Urinary bladder (tissue), 4 donors: ENCODE data around the gene RNASEH1. TPM values are rescaled to one million over a fixed set of nuclear protein-coding genes. Genes with fewer than 3 reads are reported as not detected.

Source experiments
- DNase-seq: peaks from one replicate; pipeline ENCODE4 v3.0.0-alpha.2; 2015; ENCODE audit errors: extremely low spot score
- H3K27ac ChIP-seq: one replicate; pipeline ENCODE4 v1.5.1; 2013; ENCODE audit warnings: low read depth, mild to moderate bottlenecking, moderate library complexity
- H3K36me3 ChIP-seq: one replicate; pipeline ENCODE4 v1.6.1; 2013; ENCODE audit warnings: mild to moderate bottlenecking, moderate library complexity; ENCODE audit not compliant: insufficient read depth
- H3K4me1 ChIP-seq: one replicate; pipeline ENCODE4 v1.6.1; 2013; ENCODE audit warnings: mild to moderate bottlenecking, moderate library complexity; ENCODE audit not compliant: insufficient read depth
- H3K4me3 ChIP-seq: one replicate; pipeline ENCODE4 v1.5.1; 2013; ENCODE audit warnings: low read depth, low read length
- WGBS: extraction: QIAGEN DNeasy Blood & Tissue Kit; methylation state at CpG from one replicate; pipeline ENCODE4 v1.1.7; 2013; 5-methylcytosine and 5-hydroxymethylcytosine counted together
- polyA plus RNA-seq: library from polyadenylated mRNA; stranded (reverse); fragments of 200-250 nt; gene quantifications from one replicate; pipeline ENCODE4 v1.2.3, GENCODE V29; 2013
- total RNA-seq: library from RNA; depleted of rRNA; stranded (reverse); fragments of >200 nt; gene quantifications from one replicate; pipeline ENCODE4 v1.2.3, GENCODE V29; 2014
- donor health status: healthy with polysubstance abuse.
- donor health status: healthy.

The RNASEH1 gene
- total and polyA plus RNA-seq, 2 donors = 18.1 to 22.2 TPM

DNA sequence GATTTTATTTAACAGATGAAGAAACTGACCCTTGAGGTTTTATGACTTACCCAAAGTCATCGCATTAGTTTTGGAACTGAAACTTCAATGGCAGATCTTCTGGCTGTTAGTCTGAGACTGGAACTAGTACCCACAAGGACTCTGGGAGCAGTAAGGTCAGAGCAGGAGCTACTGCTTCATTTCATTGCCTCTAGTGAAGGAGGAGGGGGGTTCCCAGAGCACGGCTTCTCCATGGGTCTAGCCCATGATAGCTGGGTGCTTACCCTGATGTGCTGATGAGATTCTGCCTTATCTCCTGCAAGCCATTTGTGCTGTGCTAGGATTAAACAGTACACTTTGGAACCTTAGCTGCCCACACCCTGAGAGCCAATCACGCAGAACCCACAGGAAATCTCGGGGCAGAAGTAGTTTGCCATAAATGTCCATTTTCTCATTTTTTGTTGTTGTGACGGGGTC, 5.4 kb upstream of the RNASEH1 start:
- H3K36me3 ChIP-seq = no peaks in the 10 kb centered on the region
- H3K27ac ChIP-seq = no peak overlapping the region
- no peak for DNase-seq
- no peaks in the 10 kb centered on the region for H3K4me1 ChIP-seq
- WGBS = 92% methylated on average over 5 of the region's 5 CpGs
- H3K4me3 ChIP-seq = no peak overlapping the region

- WGBS = under 1% methylated on average over 40 of the region's 40 CpGs
- H3K36me3 ChIP-seq = no peaks in the 10 kb centered on the region
- peak overlapping the region; percentile 90 for H3K27ac ChIP-seq
Observed at GRCh38 chr2:3557639-3558204, 411 bp downstream of the RNASEH1 start.

GRCh38 chr2:3553946-3554345, 4.2 kb downstream of the RNASEH1 start:
- WGBS = 91% methylated on average over 10 of the region's 10 CpGs
- Histone ChIP-seq H3K4me3 (no peak overlapping the region), H3K36me3 (peaks cover 2% of the 10 kb centered on the region), H3K27ac (no peak overlapping the region), H3K4me1 (no peaks in the 10 kb centered on the region)
- no peak for DNase-seq

More at GRCh38 chr2:3557639-3558204, 411 bp downstream of the RNASEH1 start:
- no peaks in the 10 kb centered on the region for H3K4me1 ChIP-seq
- peak overlapping the region; percentile 93 for H3K4me3 ChIP-seq
- no peak for DNase-seq

DNA sequence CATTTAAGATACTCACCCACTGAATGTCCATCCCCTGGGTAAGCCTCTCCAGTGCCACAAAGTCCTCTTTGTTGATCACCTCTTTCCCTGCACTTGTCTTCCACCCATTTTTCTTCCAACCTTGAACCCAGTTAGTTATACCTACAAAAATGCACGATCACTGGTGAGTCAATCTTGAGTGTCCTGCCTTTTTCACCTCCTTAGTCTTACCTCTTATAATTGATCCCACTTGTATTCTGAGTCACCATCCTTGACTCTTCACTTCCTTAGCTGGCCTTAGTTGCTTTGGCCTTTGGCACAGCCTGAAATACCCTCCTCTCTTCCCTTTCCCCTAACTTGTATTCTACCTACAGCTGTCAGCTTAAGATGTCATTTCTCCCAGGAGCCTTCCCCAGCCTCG, 10.2 kb downstream of the RNASEH1 start:
- DNase-seq = no peak
- Histone ChIP-seq H3K36me3 (peaks cover 9% of the 10 kb centered on the region), H3K4me1 (no peaks in the 10 kb centered on the region), H3K4me3 (no peak overlapping the region), H3K27ac (no peak overlapping the region)
- WGBS = 97% methylated on average over 2 of the region's 2 CpGs

GRCh38 chr2:3545788-3546478, 12.2 kb downstream of the RNASEH1 start:
- DNase-seq = no peak
- no peaks in the 10 kb centered on the region for H3K4me1 ChIP-seq
- peaks cover 11% of the 10 kb centered on the region for H3K36me3 ChIP-seq
- no peak overlapping the region for H3K4me3 ChIP-seq
- H3K27ac ChIP-seq = no peak overlapping the region
- 83% methylated on average over 10 of the region's 10 CpGs for whole genome bisulfite sequencing

DNA sequence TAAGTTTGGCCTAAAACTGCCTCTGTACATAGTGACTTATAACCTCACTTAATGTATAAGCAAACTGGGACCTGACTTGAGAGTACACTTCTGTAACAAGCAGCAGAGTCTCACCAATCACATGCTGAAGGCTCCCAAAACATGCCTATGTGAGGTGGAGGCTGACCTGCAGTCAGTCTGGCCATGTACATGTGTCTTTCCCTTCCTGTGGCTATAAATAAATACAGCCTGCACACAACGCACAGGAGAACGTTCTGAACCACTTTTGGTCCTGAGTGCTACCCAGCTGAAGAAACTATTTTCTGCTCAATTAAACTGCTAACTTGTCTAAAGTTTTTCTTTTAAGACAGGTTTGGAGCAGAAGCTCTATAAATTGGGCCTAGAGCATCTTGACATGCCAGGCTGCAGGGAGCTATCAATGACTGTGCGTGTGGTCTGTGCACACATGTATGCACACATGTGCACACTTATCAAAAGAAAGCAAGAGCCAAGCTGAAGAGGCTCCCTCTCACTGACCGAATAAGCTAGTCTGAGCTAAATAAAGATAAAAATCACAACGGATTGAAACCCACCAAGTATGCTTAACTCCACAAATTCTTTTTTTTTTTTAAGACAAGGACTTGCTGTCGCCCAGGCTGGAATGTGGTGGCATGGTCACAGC, 15.0 kb downstream of the RNASEH1 start:
- no peaks in the 10 kb centered on the region for H3K4me1 ChIP-seq
- no peak for DNase-seq
- no peak overlapping the region for H3K27ac ChIP-seq
- WGBS = 74% methylated on average over 6 of the region's 6 CpGs
- H3K4me3 ChIP-seq = no peak overlapping the region
- H3K36me3 ChIP-seq = peaks cover 9% of the 10 kb centered on the region

DNA sequence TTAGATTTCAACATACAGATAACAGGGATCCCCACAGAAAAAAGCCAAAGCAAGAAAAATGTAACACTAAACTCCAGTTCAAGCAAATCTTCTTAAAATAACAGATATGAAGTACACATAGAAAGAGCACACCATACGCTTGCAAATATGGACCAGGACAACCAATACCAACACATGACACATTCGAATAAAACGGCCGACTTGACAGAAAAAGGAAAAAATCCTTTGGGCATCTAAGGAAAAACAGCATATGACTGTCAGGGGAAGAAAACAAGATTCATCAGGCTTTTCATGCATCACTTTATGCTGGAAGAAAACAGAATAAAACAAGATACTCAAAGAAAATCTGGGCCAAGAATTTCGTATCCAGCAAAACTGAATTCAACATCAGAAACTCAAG, 16.0 kb downstream of the RNASEH1 start:
- Histone ChIP-seq H3K4me1 (no peaks in the 10 kb centered on the region), H3K36me3 (peaks cover 9% of the 10 kb centered on the region), H3K27ac (no peak overlapping the region), H3K4me3 (no peak overlapping the region)
- 94% methylated on average over 5 of the region's 5 CpGs for WGBS
- no peak for DNase-seq

DNA sequence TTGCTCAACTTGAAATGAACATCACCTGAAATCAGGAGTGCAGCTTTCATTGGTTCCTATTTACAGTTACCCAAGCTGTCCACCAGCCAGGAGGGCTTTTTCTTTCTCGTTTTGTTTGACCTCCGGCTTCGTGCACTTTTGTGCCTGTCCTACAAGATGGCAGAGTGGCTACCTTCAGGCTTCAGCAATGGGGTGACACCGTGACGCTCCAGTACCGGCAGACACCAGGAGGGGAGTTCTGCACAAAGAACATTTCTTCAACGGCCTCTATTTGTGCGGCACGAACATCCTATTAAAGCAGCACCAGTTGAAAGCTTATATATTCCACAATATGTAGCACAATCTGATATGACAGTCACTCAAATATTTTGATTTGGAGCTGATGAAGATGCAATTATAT, 18.3 kb downstream of the RNASEH1 start:
- peaks cover 5% of the 10 kb centered on the region for H3K36me3 ChIP-seq
- no peaks in the 10 kb centered on the region for H3K4me1 ChIP-seq
- no peak overlapping the region for H3K4me3 ChIP-seq
- DNase-seq = no peak
- no peak overlapping the region for H3K27ac ChIP-seq
- WGBS = 87% methylated on average over 9 of the region's 9 CpGs

- Histone ChIP-seq H3K27ac (peak overlapping the region; percentile 97), H3K36me3 (no peaks in the 10 kb centered on the region), H3K4me3 (peak overlapping the region; percentile 29), H3K4me1 (no peaks in the 10 kb centered on the region)
- DNase-seq = no peak
- WGBS = 55% methylated on average over 16 of the region's 16 CpGs
Observed at GRCh38 chr2:3536682-3537632, 21.2 kb downstream of the RNASEH1 start.

DNA sequence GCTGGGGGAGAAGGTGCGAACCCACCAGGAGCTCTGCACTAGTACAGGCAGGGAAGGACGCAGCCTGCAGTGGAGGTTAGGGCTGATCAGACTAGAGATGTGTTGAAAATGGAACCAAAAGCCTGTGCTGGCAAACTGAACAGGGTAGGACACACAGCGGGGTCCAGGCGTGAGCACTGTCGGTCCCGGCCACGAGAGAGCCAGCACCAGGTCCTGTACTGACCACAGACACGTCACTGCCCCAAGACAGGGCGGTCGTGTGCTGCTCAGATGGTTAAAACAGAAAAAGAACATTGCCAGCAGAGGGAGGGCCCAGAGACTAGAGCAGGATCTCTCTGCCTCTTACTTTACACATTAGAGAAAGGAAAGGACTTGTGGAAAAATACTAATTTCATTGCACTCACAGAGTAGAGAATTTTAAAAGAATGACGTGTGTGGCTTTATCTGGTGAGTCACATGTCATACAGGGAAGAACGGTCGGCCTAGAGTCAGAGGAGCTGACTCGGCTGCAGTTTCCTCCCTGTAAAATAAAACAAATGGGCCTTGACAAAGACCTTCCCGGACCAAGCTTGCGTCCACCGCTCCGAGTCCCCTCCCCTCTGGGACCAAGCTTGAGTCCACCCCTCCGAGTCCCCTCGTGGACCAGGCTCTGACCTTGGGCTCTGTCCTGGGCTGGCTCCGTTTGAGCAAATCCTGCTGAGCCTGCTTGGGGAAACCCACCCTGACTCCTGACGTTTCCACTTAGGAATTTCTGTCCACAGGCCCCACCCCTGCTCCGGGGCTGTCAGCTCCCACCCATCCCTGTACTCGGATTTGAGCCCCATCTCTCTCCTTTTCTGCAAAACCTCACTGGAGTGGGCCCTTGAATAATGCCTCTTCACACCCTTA, 22.1 kb downstream of the RNASEH1 start:
- DNase-seq = no peak
- Histone ChIP-seq H3K36me3 (no peaks in the 10 kb centered on the region), H3K27ac (peak overlapping the region; percentile 97), H3K4me3 (peak overlapping the region; percentile 29), H3K4me1 (no peaks in the 10 kb centered on the region)
- 13% methylated on average over 24 of the region's 24 CpGs for WGBS

DNA sequence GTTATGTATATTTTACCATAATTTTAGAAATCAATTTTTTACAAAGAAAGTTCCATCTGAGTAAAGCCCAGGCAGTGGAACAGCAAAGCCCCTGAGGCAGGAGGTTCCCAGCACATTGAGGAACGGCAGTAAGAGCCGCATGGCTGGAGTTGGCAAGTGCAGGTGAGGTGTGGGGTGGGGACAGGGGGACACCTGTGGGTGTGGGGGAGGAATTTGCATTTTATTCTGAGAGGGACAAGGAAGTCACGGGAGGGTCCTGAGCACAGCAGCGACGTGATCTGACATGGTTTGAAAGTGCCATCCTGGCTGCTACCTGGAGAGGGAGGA, 22.7 kb downstream of the RNASEH1 start:
- no peaks in the 10 kb centered on the region for H3K4me1 ChIP-seq
- no peaks in the 10 kb centered on the region for H3K36me3 ChIP-seq
- H3K4me3 ChIP-seq = peak overlapping the region; percentile 29
- H3K27ac ChIP-seq = peak overlapping the region; percentile 97
- no peak for DNase-seq
- WGBS = 55% methylated on average over 5 of the region's 5 CpGs

DNA sequence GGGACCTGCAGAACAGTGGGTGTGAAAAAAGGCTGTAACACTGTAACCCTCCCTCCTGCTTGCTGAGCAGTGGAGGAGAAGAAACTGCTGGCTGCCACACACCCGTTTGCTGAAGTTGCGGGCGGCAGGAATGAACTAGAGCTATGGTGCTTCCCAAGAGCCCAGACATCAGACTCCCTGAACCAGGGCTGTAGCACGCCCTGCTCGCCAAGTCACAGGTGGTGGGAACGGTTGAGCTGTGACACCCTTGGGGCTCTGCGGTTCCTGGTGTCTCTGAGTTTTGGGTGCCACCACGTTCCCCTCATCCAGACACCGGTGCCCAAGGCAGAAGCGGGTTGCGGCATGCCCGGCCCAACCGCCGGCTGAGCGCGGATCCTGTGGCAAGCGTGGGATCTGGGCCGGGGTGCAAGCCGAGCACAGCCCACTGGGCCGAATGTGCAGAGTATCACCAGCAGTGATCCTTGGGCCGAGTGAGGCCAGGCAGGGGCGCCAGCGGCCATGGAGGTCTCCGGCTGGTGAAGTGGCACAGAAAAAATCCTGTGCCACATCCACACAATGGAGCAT, 23.8 kb downstream of the RNASEH1 start:
- DNase-seq = no peak
- 97% methylated on average over 24 of the region's 24 CpGs for WGBS
- Histone ChIP-seq H3K27ac (no peak overlapping the region), H3K36me3 (no peaks in the 10 kb centered on the region), H3K4me3 (no peak overlapping the region), H3K4me1 (no peaks in the 10 kb centered on the region)
